ENCODE data around the gene APLP1.
"Not testable (repeated sequence)": the region's sequence is repeated elsewhere in the genome, so short reads cannot be mapped to it uniquely, and the experiment has no call there.

The APLP1 gene

DNA sequence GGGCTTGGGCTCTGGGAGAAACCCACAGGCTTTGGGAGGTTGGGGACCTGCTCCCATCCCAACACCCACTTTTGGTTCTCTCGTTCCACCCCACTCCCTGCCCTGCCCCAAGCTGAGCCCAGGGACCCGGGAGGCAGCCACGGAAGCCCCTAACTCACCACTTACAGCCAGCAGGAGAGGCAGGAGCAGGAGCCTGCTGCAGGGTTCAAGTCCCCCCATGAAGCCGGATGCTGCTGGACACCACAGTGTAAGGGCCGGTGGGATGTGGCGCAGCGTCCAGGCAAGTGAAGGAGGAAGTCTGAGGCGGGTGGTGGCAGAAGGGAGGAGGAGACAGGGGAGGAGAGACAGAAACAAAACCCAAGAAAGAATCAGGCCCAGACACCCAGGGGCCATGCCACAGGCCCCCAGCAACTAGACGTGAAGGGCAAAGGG is 39.7 kb downstream of the APLP1 start, which contains the start of gene TYROBP:
Gene TYROBP, minus strand, starts transcription at position 286 of the 432 bp plus-strand sequence. Its CDS starts 67 bp downstream, at position 219.
- Mint-ChIP-seq H3K4me1 (ENCODE audit: low read depth in 2 of 2) (peaks cover 36 to 42% of the 10 kb centered on the region in 2 donors), H3K9me3 (no peaks in the 10 kb centered on the region), H3K27me3 (no peaks in the 10 kb centered on the region), H3K4me3 (peak within 1 kb of the TSS; percentile 64 to 80), H3K27ac (peak within 1 kb of the TSS; percentile 82 to 85), H3K36me3 (ENCODE audit: insufficient read depth) (peaks cover 14% of the 10 kb centered on the region)
- ATAC-seq (replicated peaks) (no peak), DNase-seq (no peak)

DNA sequence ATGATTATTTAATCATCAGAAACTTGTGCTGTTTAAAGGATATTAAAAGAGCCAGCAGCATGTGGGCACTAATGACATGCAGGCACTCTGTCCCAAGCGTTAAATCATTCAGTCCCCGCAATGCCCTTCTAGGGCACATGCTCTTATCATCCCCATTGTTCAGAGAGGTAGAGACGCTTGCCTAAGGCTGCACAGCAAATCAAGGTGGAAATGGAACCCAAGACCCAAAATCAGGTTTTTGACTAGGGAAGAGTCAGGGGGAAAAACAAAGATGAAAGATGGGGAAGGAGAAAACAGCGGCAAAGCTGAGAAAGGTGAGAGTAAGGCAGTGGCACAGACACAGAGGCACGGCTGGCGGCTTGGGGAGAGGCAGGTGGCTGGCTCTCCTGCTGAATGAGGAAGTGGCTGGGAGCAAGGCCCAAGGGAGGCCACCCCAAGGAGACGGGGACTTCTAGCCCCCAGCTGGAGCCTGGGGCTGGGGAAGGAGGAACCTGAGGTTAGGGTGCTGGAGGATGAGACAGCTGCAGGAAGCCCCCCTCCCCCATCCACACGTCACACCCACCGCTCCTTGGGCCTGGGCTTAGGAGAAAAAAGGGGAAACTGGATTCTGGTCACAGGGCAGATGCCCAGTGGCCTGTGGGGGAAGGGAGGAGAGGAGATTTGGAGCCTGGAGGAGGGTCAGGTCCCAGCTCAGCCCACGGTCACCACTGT is 40.8 kb downstream of the APLP1 start:
- Mint-ChIP-seq H3K36me3 (ENCODE audit: insufficient read depth) (peaks cover 3% of the 10 kb centered on the region), H3K9me3 (no peaks in the 10 kb centered on the region)

DNA sequence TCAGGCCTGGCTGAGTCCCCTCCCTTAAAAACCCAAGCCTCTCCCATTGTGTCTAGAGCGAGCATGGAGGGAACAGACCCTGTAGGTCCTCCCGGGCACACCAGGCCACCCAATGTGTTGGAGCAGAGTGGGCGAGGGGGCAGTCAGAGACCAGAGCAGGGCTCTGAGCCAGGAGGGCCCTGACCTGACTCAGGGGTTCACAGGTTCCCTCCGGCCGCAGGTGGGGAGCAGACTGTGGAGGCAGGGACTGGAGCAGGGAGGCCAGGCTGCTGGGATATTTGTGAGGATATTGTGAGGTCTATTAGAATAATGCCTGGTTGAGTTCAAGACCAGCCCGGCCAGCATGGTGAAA is 41.3 kb downstream of the APLP1 start:
- peaks cover 3% of the 10 kb centered on the region for H3K36me3 Mint-ChIP-seq (ENCODE audit: insufficient read depth)
- no peaks in the 10 kb centered on the region for H3K9me3 Mint-ChIP-seq
- DNase-seq (no peak), ATAC-seq (replicated peaks) (no peak)
- H3K4me3 Mint-ChIP-seq: peak overlapping the region in 1 of 2 donors; percentile 64
- no peaks in the 10 kb centered on the region for H3K27me3 Mint-ChIP-seq
- H3K4me1 Mint-ChIP-seq (ENCODE audit: low read depth in 2 of 2): peaks cover 21 to 29% of the 10 kb centered on the region in 2 donors
- H3K27ac Mint-ChIP-seq: peak overlapping the region; percentile 33 to 85

More for the DNA sequence above, 40.8 kb downstream of the APLP1 start:
- H3K27me3 Mint-ChIP-seq: no peaks in the 10 kb centered on the region
- ATAC-seq (replicated peaks): peak; percentile 57
- H3K27ac Mint-ChIP-seq: peak overlapping the region; percentile 33 to 85
- H3K4me3 Mint-ChIP-seq: peak overlapping the region in 1 of 2 donors; percentile 64
- no peak for DNase-seq
- peaks cover 26 to 33% of the 10 kb centered on the region in 2 donors for H3K4me1 Mint-ChIP-seq (ENCODE audit: low read depth in 2 of 2)

DNA sequence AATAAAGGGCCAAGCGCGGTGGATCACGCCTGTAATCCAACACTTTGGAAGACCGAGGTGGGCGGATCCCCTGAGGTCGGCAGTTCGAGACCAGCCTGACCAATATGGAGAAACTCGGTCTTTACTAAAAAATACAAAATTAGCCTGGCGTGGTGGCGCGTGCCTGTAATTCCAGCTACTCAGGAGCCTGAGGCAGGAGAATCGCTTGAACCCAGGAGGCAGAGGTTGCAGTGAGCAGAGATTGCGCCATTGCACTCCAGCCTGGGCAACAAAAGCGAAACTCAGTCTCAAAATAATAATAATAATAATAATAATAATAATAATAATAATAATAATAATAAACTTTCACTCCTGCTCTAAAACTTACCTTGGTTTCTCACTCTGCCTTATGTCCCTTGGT is 42.0 kb downstream of the APLP1 start:
- H3K4me3 Mint-ChIP-seq; ATAC-seq (replicated peaks); H3K27me3 Mint-ChIP-seq; H3K27ac Mint-ChIP-seq; DNase-seq; H3K9me3 Mint-ChIP-seq; H3K36me3 Mint-ChIP-seq (ENCODE audit: insufficient read depth): not testable (repeated sequence)
- peaks cover 14 to 23% of the 10 kb centered on the region in 2 donors for H3K4me1 Mint-ChIP-seq (ENCODE audit: low read depth in 2 of 2)

DNA sequence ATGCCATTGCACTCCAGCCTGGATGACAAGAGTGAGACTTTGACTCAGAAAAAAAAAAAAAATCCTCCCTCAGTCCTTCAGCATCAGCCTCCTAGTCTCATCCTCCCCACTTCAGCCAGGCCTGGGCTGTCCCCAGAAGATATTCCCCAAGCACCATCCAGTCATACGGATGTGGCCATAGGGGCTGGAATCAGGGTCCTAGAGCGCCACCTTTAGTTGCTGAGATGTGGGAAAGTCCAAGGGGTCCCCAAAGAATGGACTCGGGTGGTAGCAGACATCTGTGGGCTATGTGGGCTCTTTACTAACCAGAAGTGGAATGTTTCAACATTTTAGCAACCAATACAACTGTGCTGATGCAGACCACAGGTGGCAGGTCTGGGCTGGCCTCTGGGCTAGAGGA is 42.8 kb downstream of the APLP1 start:
- H3K27me3 Mint-ChIP-seq: no peaks in the 10 kb centered on the region
- DNase-seq (no peak), ATAC-seq (replicated peaks) (no peak)
- no peaks in the 10 kb centered on the region for H3K9me3 Mint-ChIP-seq
- H3K4me1 Mint-ChIP-seq (ENCODE audit: low read depth in 2 of 2): peaks cover 14 to 23% of the 10 kb centered on the region in 2 donors
- no peak overlapping the region for H3K27ac Mint-ChIP-seq
- H3K36me3 Mint-ChIP-seq (ENCODE audit: insufficient read depth): peaks cover 3% of the 10 kb centered on the region
- no peak overlapping the region for H3K4me3 Mint-ChIP-seq

DNA sequence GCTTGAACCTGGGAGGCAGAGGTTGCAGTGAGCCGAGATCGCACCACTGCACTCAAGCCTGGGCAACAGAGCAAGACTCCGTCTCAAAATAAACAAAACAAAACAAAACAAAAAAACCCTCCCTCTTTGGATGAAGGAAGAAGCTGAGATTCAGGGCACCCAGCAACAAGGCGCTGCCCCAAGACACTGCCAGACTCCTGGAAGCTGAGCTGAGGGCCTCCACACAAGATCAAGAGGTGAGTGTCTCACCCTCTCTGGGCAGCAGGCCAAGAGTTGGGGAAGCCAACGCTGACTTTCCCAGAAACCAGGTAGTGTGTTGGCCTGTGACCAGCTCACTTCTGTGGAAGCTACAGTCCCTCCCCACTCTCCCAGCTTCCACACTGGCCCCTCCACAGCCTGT is 43.4 kb downstream of the APLP1 start:
- peaks cover 14 to 21% of the 10 kb centered on the region in 2 donors for H3K4me1 Mint-ChIP-seq (ENCODE audit: low read depth in 2 of 2)
- ATAC-seq (replicated peaks) (no peak), DNase-seq (no peak)
- peaks cover 3% of the 10 kb centered on the region for H3K36me3 Mint-ChIP-seq (ENCODE audit: insufficient read depth)
- H3K4me3 Mint-ChIP-seq: no peak overlapping the region
- H3K27ac Mint-ChIP-seq: no peak overlapping the region
- no peaks in the 10 kb centered on the region for H3K9me3 Mint-ChIP-seq
- no peaks in the 10 kb centered on the region for H3K27me3 Mint-ChIP-seq

DNA sequence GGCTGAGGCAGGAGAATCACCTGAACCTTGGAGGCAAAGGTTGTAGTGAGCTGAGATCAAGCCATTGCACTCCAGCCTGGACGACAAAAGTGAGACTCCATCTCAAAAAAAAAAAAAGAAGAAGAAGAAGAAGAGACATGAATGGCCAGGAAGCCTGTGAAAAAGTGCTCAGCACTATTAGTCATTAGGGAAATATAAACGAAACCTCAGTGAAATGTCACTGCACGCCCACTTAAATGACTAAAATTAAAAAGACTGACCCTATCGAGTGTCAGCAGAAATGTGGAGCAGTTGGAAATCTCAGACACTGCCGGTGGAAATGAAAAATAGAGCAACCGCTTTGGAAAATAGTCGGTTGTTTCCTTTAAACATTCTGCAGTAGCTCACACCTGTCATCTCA is 45.2 kb downstream of the APLP1 start:
- H3K4me3 Mint-ChIP-seq: no peak overlapping the region
- peak overlapping the region in 1 of 2 donors; percentile 74 for H3K27ac Mint-ChIP-seq
- no peaks in the 10 kb centered on the region for H3K36me3 Mint-ChIP-seq (ENCODE audit: insufficient read depth)
- no peaks in the 10 kb centered on the region for H3K9me3 Mint-ChIP-seq
- H3K4me1 Mint-ChIP-seq (ENCODE audit: low read depth in 2 of 2): peaks cover 6 to 11% of the 10 kb centered on the region in 2 donors
- ATAC-seq (replicated peaks) (no peak), DNase-seq (no peak)
- H3K27me3 Mint-ChIP-seq: no peaks in the 10 kb centered on the region

DNA sequence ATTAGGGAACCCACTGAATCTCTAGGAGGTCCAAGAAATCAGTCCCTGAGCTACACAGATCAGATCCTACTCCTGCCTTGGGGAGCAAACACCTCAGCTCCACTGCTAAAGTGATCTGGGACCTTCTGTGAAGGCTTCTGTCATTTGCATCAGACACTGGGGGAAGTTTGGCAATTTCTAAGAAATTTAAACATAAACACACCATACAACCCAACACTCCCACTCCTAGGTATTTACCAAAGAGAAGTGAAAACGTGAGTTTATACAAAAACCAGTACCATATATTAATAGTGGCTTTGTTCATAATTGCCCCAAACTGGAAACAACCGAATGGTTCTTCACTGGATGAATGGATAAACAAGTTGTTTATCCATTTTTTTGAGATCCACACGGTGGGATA is 47.1 kb downstream of the APLP1 start:
- Mint-ChIP-seq H3K9me3 (no peaks in the 10 kb centered on the region), H3K36me3 (ENCODE audit: insufficient read depth) (no peaks in the 10 kb centered on the region), H3K4me1 (ENCODE audit: low read depth in 2 of 2) (peaks cover 0 to 2% of the 10 kb centered on the region in 2 donors), H3K27ac (no peak overlapping the region), H3K27me3 (no peaks in the 10 kb centered on the region), H3K4me3 (no peak overlapping the region)
- ATAC-seq (replicated peaks) (no peak), DNase-seq (no peak)

DNA sequence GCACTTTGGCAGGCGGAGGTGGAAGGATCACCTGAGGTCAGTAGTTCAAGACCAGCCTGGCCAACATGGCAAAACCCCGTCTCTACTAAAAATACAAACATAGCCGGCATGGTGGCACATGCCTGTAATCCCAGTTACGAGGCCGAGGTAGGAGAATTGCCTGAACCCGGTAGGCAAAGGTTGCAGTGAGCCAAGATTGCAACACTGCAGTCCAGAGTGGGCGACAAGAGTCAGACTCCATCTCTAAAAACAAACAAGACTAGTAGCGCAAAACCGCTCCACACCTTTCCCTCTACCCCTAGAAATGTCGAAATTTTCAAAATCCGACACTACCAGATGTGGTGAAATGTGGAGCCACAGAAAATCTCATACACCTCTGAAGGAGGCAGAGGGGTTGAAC is 50.9 kb downstream of the APLP1 start:
- no peaks in the 10 kb centered on the region for H3K27me3 Mint-ChIP-seq
- H3K9me3 Mint-ChIP-seq: no peaks in the 10 kb centered on the region
- no peaks in the 10 kb centered on the region for H3K4me1 Mint-ChIP-seq (ENCODE audit: low read depth in 2 of 2)
- H3K27ac Mint-ChIP-seq: no peak overlapping the region
- ATAC-seq (replicated peaks) (no peak), DNase-seq (no peak)
- H3K4me3 Mint-ChIP-seq: no peak overlapping the region
- H3K36me3 Mint-ChIP-seq (ENCODE audit: insufficient read depth): no peaks in the 10 kb centered on the region

DNA sequence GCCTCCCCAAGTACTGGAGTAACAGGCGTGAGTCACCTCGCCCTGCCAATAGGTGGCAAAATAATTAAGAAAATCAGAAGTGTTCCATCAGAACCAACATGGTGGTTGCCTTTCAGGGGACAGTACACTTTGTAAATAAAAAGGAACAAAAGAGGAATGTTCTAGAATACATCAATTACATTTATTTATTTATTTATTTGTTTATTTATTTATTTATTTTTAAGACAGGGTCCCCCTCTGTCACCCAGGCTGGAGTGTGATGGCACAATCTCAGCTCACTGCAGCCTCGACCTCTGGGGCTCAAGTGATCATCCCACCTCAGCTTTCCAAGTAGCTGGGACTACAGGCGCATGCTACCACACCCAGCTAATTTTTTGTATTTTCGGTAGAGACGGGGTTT is 52.6 kb downstream of the APLP1 start:
- peaks cover 0 to 3% of the 10 kb centered on the region in 2 donors for H3K4me1 Mint-ChIP-seq (ENCODE audit: low read depth in 2 of 2)
- no peak overlapping the region for H3K27ac Mint-ChIP-seq
- peaks cover 0 to 5% of the 10 kb centered on the region in 2 donors for H3K9me3 Mint-ChIP-seq
- H3K27me3 Mint-ChIP-seq: no peaks in the 10 kb centered on the region
- no peaks in the 10 kb centered on the region for H3K36me3 Mint-ChIP-seq (ENCODE audit: insufficient read depth)
- ATAC-seq (replicated peaks): no peak
- DNase-seq: no peak
- H3K4me3 Mint-ChIP-seq: no peak overlapping the region

DNA sequence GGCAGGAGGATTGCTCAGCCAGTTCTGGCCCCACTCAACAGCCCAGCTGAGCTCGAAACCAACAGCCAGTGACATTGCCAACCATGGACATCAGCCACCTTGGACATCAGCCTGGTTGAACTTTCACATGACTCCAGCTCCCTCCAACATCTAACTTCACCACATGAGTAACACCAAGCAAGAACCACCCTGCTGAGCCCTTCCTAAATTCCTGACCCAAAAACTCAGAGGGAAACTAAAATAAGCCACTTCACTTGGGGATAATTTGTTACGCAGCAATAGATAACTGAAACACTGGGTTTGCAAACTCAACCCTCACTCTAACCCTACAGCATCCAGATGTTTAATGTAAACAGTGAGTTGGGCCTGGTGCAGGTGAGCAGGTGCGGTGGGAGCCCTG is 57.1 kb downstream of the APLP1 start:
- Mint-ChIP-seq H3K4me1 (ENCODE audit: low read depth in 2 of 2) (peaks cover 19 to 29% of the 10 kb centered on the region in 2 donors), H3K27ac (no peak overlapping the region), H3K36me3 (ENCODE audit: insufficient read depth) (peaks cover 5% of the 10 kb centered on the region), H3K4me3 (no peak overlapping the region), H3K9me3 (peaks cover 0 to 8% of the 10 kb centered on the region in 2 donors), H3K27me3 (no peaks in the 10 kb centered on the region)
- ATAC-seq (replicated peaks) (no peak), DNase-seq (no peak)

DNA sequence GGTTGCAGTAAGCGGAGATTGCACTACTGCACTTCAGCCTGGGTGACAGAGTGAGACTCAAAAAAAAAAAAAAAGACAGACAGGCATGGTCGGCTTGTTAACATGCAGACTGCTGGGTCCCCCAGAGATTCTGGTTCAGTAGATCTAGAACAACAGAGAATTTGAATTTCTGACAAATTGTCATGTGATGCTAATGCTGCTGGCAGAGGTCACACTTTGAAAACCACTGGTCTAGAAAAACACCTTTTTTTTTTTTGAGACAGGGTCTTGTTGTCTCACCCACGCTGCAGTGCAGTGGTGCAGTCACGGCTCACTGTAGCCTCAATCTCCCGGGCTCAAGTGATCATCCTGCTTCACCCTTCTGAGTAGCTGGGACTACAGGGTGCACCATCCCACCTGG is 60.1 kb downstream of the APLP1 start:
- Mint-ChIP-seq H3K27ac (peak overlapping the region in 1 of 2 donors; percentile 78), H3K4me3 (peak overlapping the region; percentile 41 to 49), H3K27me3 (no peaks in the 10 kb centered on the region), H3K9me3 (peaks cover 0 to 8% of the 10 kb centered on the region in 2 donors), H3K36me3 (ENCODE audit: insufficient read depth) (peaks cover 11% of the 10 kb centered on the region), H3K4me1 (ENCODE audit: low read depth in 2 of 2) (peaks cover 29 to 35% of the 10 kb centered on the region in 2 donors)
- ATAC-seq (replicated peaks) (no peak), DNase-seq (no peak)

Data from effector memory CD8-positive, alpha-beta T cell (primary cell).